OCI-LY7 (cell line): ENCODE data around the gene TTLL6. TPM values are rescaled to one million over a fixed set of nuclear protein-coding genes. Genes with fewer than 3 reads are reported as not detected.
A peak's percentile ranks its signal among the peaks of the same experiment; 100 is the strongest.

Source experiments
- BruUV-seq: library from RNA; stranded (reverse); fragments of 400-500 nt; replicated peaks from 2 replicates; lab custom pipeline; 2021; lab: Mats Ljungman, UMichigan
- CTCF ChIA-PET: fragments of 300-600 bp; sonication (Branson Sonifier 250); formaldehyde crosslinking; loops from one replicate; lab custom pipeline; 2022; ENCODE audit warnings: antibody characterized with exemption; ENCODE audit not compliant: unreplicated experiment; lab: Charles Lee
- POLR2A ChIA-PET: fragments of 300-600 bp; sonication (Branson Sonifier 250); formaldehyde crosslinking; loops from one replicate; lab custom pipeline; 2022; ENCODE audit warnings: antibody characterized with exemption; lab: Charles Lee
- DNase-seq: peaks from one replicate; pipeline ENCODE4 v3.0.0-alpha.2; 2015; ENCODE audit warnings: low spot score
- H2AFZ ChIP-seq: fragments of 200-600 bp; sonication (generic), shearing (Covaris generic); 2 replicates; pipeline ENCODE4 v1.6.1; 2014; ENCODE audit warnings: mild to moderate bottlenecking, antibody characterized with exemption, low read length, moderate library complexity
- H3K27ac ChIP-seq: fragments of 200-600 bp; sonication (generic); 2 replicates; pipeline ENCODE4 v1.5.1; 2014; ENCODE audit warnings: mixed run types, low read depth, mild to moderate bottlenecking, moderate library complexity, low read length, inconsistent platforms; ENCODE audit not compliant: poor library complexity, severe bottlenecking
- H3K36me3 ChIP-seq: fragments of 200-600 bp; sonication (generic); 2 replicates; pipeline ENCODE4 v1.6.1; 2014; ENCODE audit warnings: mild to moderate bottlenecking, antibody characterized with exemption, low read length, moderate library complexity, mixed read lengths; ENCODE audit not compliant: insufficient read depth
- H3K4me1 ChIP-seq: fragments of 200-600 bp; sonication (generic); 2 replicates; pipeline ENCODE4 v1.5.1; 2014; ENCODE audit warnings: mild to moderate bottlenecking, low read length; ENCODE audit not compliant: insufficient read depth, poor library complexity, severe bottlenecking
- H3K4me2 ChIP-seq: fragments of 200-600 bp; sonication (generic); 2 replicates; pipeline ENCODE4 v1.6.1; 2014; ENCODE audit warnings: mild to moderate bottlenecking, low read length
- H3K4me3 ChIP-seq: fragments of 200-600 bp; sonication (generic); 2 replicates; pipeline ENCODE4 v1.5.1; 2014; ENCODE audit warnings: mild to moderate bottlenecking, low read depth, low read length; ENCODE audit not compliant: poor library complexity, severe bottlenecking
- H3K79me2 ChIP-seq: fragments of 200-600 bp; sonication (generic); 2 replicates; pipeline ENCODE4 v1.6.1; 2016; ENCODE audit warnings: low read depth, mild to moderate bottlenecking, low read length, moderate library complexity, mixed read lengths; ENCODE audit not compliant: insufficient read depth
- H3K9me2 ChIP-seq: fragments of 200-600 bp; sonication (generic); 2 replicates; pipeline ENCODE4 v1.6.1; 2016; ENCODE audit warnings: mild to moderate bottlenecking, low read length, mixed read lengths; ENCODE audit not compliant: insufficient read depth
- H3K9me3 ChIP-seq: fragments of 200-600 bp; sonication (generic); 2 replicates; pipeline ENCODE4 v1.6.1; 2014; ENCODE audit warnings: mild to moderate bottlenecking, mixed run types, low read length, mixed read lengths
- H4K20me1 ChIP-seq: fragments of 200-600 bp; sonication (generic); 2 replicates; pipeline ENCODE4 v1.6.1; 2014; ENCODE audit warnings: mild to moderate bottlenecking, antibody characterized with exemption, low read length, moderate library complexity, mixed read lengths; ENCODE audit not compliant: insufficient read depth
- EZH2phosphoT487 ChIP-seq: fragments of 200-600 bp; sonication (generic); IDR thresholded peaks from 2 replicates; pipeline ENCODE4 v1.6.1; 2018; ENCODE audit warnings: low read depth, borderline replicate concordance, mild to moderate bottlenecking, mixed run types, antibody characterized with exemption, low read length, moderate library complexity, mixed read lengths
- intact Hi-C: fragments of 100-400 bp; cut with micrococcal nuclease; formaldehyde crosslinking; loops from one replicate; pipeline ENCODE4 v1.10.0; 2022; ENCODE audit not compliant: unreplicated experiment
- total RNA-seq, 2 experiments: library from RNA; depleted of rRNA in 1 of 2; stranded (reverse); fragments of >200 nt in 1 of 2; shearing (Covaris generic) in 1 of 2; gene quantifications; 2 replicates each; pipeline ENCODE4 v1.2.3, GENCODE V29; 2014 to 2022
- TF ChIP-seq, protein P1 (sequence below): fragments of 200-600 bp; sonication (generic); conservative IDR thresholded peaks from 2 replicates; pipeline ENCODE4 v1.5.1; 2014; ENCODE audit warnings: mild to moderate bottlenecking, antibody characterized with exemption, low read length, moderate library complexity, mixed read lengths

Gene TTLL6
- total RNA-seq, 2 experiments from 2014 or later: not detected

DNA sequence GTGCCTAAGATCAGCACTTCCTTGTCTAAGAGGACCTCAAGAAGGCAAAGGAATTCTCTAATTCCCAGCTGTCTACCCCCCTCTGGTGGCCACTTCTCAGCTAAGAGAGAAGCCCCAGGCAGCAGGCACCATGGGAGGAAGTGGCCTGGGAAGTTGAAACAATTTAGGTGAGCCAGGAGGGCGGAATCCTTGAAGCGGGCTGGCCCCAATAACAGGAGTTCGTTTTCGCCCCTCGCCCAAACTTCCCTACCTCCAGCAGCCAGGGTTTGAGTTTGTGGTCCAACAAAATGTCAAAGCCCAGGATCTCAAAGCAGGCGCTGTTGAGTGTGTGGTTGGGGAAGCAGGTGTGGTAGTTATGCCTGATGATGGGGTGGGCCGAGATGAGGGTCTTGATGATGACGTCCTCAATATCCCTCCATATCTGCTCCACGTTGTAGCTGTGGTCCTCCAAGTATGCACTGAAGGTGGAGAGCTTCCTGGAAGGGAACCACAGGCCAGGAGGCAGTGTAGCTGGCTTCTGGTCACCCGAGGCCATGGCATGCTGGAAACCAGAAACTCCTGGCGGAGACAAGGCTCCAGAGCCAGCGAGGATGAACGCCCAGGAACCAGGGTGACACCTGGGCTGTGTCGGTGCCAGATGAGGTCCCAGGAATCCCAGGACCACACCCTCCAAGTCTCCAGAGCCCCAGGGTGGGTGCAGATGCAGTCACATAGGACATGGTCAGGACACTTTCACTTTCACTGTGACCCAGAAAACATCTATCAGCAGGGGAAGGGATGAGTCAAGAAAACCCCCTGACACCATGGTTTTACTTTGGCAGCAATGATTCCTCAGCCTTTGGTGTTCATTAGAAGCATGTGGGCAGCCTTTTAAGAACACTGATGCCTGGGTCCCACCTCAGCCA, 25.6 kb downstream of the TTLL6 start:
- ChIA-PET CTCF (interaction anchor here (0.5 kb wide), 1 partner anchor 380 kb away, joined by 5 read pairs; no protein-coding TSS in a partner anchor), POLR2A (no interaction called here)
- Histone ChIP-seq H3K9me3 (no peaks in the 10 kb centered on the region), H3K79me2 (no peaks in the 10 kb centered on the region), H3K4me1 (no peaks in the 10 kb centered on the region), H3K27ac (no peak overlapping the region), H3K4me3 (no peak overlapping the region), H3K36me3 (no peaks in the 10 kb centered on the region), H4K20me1 (no peaks in the 10 kb centered on the region), H3K9me2 (no peaks in the 10 kb centered on the region), H3K4me2 (no peak overlapping the region), H2AFZ (no peak overlapping the region)
- TF ChIP-seq, protein P1, sequence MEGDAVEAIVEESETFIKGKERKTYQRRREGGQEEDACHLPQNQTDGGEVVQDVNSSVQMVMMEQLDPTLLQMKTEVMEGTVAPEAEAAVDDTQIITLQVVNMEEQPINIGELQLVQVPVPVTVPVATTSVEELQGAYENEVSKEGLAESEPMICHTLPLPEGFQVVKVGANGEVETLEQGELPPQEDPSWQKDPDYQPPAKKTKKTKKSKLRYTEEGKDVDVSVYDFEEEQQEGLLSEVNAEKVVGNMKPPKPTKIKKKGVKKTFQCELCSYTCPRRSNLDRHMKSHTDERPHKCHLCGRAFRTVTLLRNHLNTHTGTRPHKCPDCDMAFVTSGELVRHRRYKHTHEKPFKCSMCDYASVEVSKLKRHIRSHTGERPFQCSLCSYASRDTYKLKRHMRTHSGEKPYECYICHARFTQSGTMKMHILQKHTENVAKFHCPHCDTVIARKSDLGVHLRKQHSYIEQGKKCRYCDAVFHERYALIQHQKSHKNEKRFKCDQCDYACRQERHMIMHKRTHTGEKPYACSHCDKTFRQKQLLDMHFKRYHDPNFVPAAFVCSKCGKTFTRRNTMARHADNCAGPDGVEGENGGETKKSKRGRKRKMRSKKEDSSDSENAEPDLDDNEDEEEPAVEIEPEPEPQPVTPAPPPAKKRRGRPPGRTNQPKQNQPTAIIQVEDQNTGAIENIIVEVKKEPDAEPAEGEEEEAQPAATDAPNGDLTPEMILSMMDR: peak; percentile 70
- TF ChIP-seq EZH2phosphoT487: no peak
- DNase-seq: peak; percentile 21
- BruUV-seq: no TSS peak
- intact Hi-C loops: no loop called here

DNA sequence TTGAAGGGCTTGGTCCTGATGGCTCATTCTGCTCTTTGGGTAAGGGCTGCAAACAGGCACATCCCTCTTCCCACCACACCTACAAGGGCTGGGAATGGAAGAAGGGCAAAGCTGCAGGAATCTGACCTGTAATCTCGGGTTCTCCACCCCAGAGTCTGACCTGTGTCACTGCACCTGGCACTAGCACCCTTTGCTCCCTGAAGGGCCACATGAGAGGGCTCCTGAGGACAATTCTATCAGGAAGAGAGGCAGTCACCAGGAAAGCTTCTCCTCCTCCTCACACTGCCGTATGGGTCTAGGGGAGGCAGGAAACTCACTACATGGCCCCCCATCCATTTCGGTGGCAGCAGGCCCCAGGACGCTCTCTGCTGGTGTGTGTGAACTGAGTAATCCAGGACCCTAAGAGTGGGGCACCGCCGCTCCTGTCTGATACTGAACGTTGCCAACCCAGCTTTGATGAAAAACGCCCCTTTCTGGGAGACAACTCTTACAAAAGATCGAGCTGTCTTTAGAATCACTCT, 26.4 kb downstream of the TTLL6 start:
- DNase-seq: no peak
- H3K4me3 ChIP-seq: no peak overlapping the region
- no peak overlapping the region for H2AFZ ChIP-seq
- no peak overlapping the region for H3K27ac ChIP-seq
- BruUV-seq: no TSS peak
- ChIA-PET CTCF (interaction anchor here (0.5 kb wide), 1 partner anchor 380 kb away, joined by 5 read pairs; no protein-coding TSS in a partner anchor), POLR2A (interaction anchor here (0.6 kb wide), 1 partner anchor 85 kb away, joined by 3 read pairs; no protein-coding TSS in a partner anchor)
- TF ChIP-seq, protein P1: no peak
- no peak for TF ChIP-seq EZH2phosphoT487
- H3K36me3 ChIP-seq: no peaks in the 10 kb centered on the region
- H4K20me1 ChIP-seq: no peaks in the 10 kb centered on the region
- H3K4me2 ChIP-seq: no peak overlapping the region
- intact Hi-C loops: no loop called here
- H3K79me2 ChIP-seq: no peaks in the 10 kb centered on the region
- no peaks in the 10 kb centered on the region for H3K9me2 ChIP-seq
- H3K9me3 ChIP-seq: no peaks in the 10 kb centered on the region
- no peaks in the 10 kb centered on the region for H3K4me1 ChIP-seq
